ENCODE measurements around the gene PAX2. TPM values are rescaled to one million over a fixed set of nuclear protein-coding genes. Genes with fewer than 3 reads are reported as not detected.

The PAX2 gene
- total RNA-seq, 1 donor from 2014 or later = not detected

- intact Hi-C loops (cut with micrococcal nuclease) = loop anchor here (5.0 kb wide), 1 partner anchor 311 kb away; no protein-coding TSS in a partner anchor
These were observed 127.9 kb downstream of the PAX2 start for GRCh38 chr10:100873146-100873826.

GRCh38 chr10:100873827-100874326 is 128.5 kb downstream of the PAX2 start:
- intact Hi-C loops (cut with micrococcal nuclease) = loop anchor here (5.0 kb wide), 1 partner anchor 312 kb away; no protein-coding TSS in a partner anchor

- intact Hi-C loops (cut with micrococcal nuclease) = loop anchor here (5.0 kb wide), 2 partner anchors 203 to 313 kb away; no protein-coding TSS in a partner anchor
These were observed 129.5 kb downstream of the PAX2 start for GRCh38 chr10:100874702-100875483.

- intact Hi-C loops (cut with micrococcal nuclease) = loop anchor here (5.0 kb wide), 1 partner anchor 203 kb away; no protein-coding TSS in a partner anchor
These were observed 130.2 kb downstream of the PAX2 start for GRCh38 chr10:100875484-100876166.

GRCh38 chr10:100876585-100877460 is 131.4 kb downstream of the PAX2 start:
- intact Hi-C loops (cut with micrococcal nuclease) = loop anchor here (5.0 kb wide), 1 partner anchor 205 kb away; no protein-coding TSS in a partner anchor

- intact Hi-C loops (cut with micrococcal nuclease) = loop anchor here (5.0 kb wide), 1 partner anchor 205 kb away; no protein-coding TSS in a partner anchor
These were observed 132.1 kb downstream of the PAX2 start for GRCh38 chr10:100877461-100877850.

- intact Hi-C loops (cut with micrococcal nuclease) = loop anchor here (5.0 kb wide), 1 partner anchor 206 kb away; no protein-coding TSS in a partner anchor
These were observed 133.0 kb downstream of the PAX2 start for GRCh38 chr10:100878291-100878910.

Other genes with a start within 250 kb of the PAX2 start
- 268 and 278 TPM in 2 replicates for gene SEC31B, start 225.7 kb upstream of the PAX2 start, total RNA-seq
- 277 and 279 TPM in 2 replicates for gene NDUFB8, start 215.7 kb upstream of the PAX2 start, total RNA-seq
- 53.4 and 54.7 TPM in 2 replicates for gene HIF1AN, start 209.6 kb upstream of the PAX2 start, total RNA-seq
- gene SLF2, start 167.4 kb downstream of the PAX2 start, total RNA-seq = 41.3 TPM in 2 replicates
- 0.45 and 1.0 TPM in 2 replicates for gene SEMA4G, start 223.9 kb downstream of the PAX2 start, total RNA-seq
- gene MRPL43, start 241.9 kb downstream of the PAX2 start, total RNA-seq = 47.9 and 48.2 TPM in 2 replicates
- 14.8 and 15.3 TPM in 2 replicates for gene TWNK, start 242.0 kb downstream of the PAX2 start, total RNA-seq

Measured in T-helper 2 cell treated with Interferon-gamma antibody and Interleukin-4, amounts not matched to agents 100 ng/mL and 5 ng/mL, for 36 hours (primary cell).